Dermis microvascular lymphatic vessel endothelial cell (primary cell): ENCODE results near the gene ERP29. TPM values are rescaled to one million over a fixed set of nuclear protein-coding genes. Genes with fewer than 3 reads are reported as not detected.
"Not testable (repeated sequence)": the region's sequence is repeated elsewhere in the genome, so short reads cannot be mapped to it uniquely, and the experiment has no call there.

Source experiments
- DNase-seq, 2 donors: peaks; one replicate each; pipeline versions ENCODE4 v3.0.0 to v3.0.0-alpha.2; 2010; ENCODE audit warnings: low read depth in 2 of 2
- total RNA-seq: library from RNA; depleted of rRNA; stranded (reverse); fragments of >200 nt; gene quantifications from 2 replicates; pipeline ENCODE4 v1.2.1, GENCODE V29; 2014

Gene ERP29
- total RNA-seq, 1 donor from 2014 or later: 76.3 TPM

DNA sequence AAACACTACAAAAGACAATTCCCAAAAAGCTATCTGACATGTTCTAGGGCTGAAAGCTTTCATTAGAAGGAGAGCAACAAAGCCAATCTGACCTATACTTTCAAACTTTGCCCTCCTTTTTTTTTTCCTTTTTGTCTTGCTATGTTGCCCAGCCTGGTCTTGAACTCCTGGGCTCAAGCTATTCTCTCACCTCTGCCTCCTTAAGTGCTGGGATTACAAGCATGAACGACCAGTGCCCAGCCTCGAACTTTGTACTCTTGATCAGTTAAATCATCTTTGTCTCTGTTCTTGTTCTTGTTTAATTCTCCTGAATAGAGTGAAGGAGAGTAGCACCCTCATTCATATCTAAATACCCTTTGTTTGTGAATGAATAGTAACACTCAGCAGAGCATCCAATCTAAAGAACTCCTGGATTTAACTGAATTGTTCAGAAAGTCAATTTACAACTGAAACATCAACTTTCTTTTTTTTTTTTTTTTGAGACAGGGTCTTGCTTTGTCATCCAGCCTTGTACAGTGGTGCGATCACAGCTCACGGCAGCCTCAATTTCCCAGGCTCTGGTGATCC lies 22.1 kb downstream of the ERP29 start:
- no peak for DNase-seq

DNA sequence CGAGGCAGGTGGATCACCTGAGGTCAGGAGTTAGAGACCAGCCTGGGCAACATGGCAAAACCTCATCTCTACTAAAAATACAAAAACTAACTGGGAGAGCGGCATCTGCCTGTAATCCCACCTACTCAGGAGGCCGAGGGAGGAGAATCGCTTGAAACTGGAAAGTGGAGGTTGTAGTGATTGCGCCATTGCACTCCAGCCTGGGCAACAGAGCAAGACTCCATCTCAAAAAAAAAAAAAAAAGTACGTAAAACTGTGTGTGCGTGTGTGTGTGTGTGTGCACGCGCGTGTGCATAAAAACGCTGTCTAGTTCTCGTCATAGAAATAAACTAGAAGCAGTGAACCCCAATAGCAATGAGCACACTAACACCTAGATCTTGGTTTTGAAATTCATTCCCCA lies 23.4 kb downstream of the ERP29 start:
- not testable (repeated sequence) for DNase-seq

DNA sequence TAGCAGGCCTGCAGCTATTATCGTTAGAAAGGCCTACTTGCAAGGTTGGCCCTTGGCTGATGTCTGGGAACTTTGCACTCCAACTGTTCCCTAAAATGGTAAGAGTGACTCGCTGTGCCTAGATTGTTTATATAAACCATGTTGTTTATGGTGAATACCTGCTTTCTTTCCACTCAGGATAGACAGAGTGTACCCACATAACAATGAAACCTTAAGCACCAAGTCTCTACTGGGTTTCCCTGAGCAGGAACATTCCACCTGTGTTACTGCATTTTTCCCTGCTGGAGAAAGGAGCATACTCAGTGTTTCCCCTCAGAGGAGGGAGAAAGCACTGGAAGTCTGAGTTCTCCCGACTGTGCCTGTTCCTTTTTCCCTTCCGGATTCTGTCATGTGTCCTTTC lies 32.8 kb downstream of the ERP29 start:
- no peak for DNase-seq

DNA sequence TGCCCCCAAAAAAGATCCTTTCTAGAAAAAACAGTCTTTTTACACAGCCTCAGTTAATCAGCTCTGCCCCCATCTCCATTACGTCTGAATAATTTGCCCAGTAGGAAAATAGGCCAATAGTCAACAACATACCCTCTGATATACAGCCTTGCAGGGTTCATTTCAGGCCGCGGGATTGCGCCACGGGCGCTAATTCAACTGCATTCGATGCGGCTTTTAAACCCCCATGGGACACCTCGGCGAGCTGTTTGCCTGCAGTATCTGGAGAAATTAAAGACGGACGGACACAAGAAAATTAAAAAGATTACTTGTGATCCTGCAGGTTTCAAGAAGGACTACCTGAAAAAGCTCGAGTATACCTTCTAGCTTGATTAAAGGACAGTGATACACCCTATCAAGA lies 36.1 kb downstream of the ERP29 start:
- no peak for DNase-seq

DNA sequence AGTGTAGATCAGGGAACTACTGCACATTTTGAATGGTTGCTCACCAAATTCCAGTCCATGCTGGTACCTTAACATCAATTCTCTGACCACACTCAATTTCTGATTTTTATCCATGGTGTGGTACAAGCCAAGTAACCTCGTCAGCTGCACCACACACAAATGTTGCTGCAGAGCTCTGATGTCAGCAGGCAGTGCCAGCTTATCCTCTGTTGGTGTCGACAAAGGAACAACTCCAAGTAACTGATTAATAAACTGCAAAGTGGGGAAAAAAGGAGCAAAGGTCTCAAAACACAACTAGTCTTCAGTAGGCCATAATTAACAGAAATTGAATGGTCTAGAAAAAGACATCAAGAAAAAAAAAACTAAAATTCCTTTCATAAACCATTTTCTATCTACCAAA lies 47.9 kb downstream of the ERP29 start:
- DNase-seq: no peak

DNA sequence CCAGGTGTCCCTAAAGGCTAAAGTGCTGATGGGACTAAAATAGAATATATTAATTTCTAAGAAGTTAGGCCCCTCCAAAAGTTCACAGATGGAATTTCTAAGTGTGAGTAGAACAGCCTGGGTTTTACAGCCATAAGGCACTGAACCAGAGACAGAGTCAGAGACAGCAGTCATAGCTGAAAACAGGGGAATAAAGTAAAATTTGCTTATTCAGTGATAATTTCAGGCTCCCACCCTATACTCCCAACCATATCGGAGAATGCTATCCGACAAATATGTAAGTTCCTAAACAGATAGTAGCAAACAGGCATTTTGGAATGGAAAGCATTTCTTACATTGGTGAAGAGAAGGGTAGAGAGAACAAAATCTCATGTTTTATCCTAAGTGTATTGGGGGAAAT lies 50.0 kb downstream of the ERP29 start:
- no peak for DNase-seq

DNA sequence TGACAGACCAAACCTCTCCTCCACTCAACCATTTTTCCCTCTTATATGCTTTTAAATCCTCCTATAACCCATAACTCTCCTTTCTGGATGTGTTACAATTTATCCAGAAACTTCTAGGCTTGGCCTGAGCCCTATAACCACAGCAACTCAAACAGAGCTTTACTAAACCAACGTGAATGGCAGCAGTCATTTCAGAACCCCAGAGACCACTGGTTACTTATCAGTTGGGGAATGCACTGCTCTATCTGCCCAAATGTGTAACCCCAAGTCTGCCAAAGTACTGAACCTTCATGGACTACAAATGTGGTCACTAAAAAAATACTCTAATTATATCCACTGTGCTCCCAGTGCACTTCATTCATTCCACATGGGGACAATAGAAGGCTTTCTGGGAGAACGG lies 53.3 kb downstream of the ERP29 start:
- no peak for DNase-seq

Other genes starting within 250 kb of the ERP29 start
- 40.6 and 62.2 TPM in 2 replicates for gene ALDH2, start 246.5 kb upstream of the ERP29 start, total RNA-seq
- 17.8 and 21.9 TPM in 2 replicates for gene MAPKAPK5, start 171.2 kb upstream of the ERP29 start, total RNA-seq
- gene TMEM116, start 261 bp upstream of the ERP29 start, total RNA-seq: 3.0 and 4.3 TPM in 2 replicates
- 14.2 and 14.4 TPM in 2 replicates for gene NAA25, start 95.4 kb downstream of the ERP29 start, total RNA-seq
- gene TRAFD1, start 112.1 kb downstream of the ERP29 start, total RNA-seq: 23.7 and 36.4 TPM in 2 replicates